Measurements from ENCODE around the gene SV2C. TPM values are rescaled to one million over a fixed set of nuclear protein-coding genes. Genes with fewer than 3 reads are reported as not detected.

SV2C gene
- total RNA-seq, 1 experiment from 2014 or later = not detected

GRCh38 chr5:76177978-76178377 lies 94.8 kb downstream of the SV2C start:
- ChIA-PET RAD21 (ENCODE audit: low non-redundant PET in 1 of 2, low total read pairs in 2 of 2, uncharacterized antibody in 2 of 2, unreplicated experiment in 2 of 2) (no interaction called here), POLR2A (no interaction called here), CTCF (no interaction called here)
- DNase-seq (ENCODE audit: low read depth, low spot score) (no peak), ATAC-seq (no peak)
- no peaks in the 10 kb centered on the region for H3K79me2 ChIP-seq (ENCODE audit: insufficient read depth, low read length)
- intact Hi-C loops (cut with micrococcal nuclease) = loop anchor here (5.0 kb wide), 1 partner anchor 441 kb away; no protein-coding TSS in a partner anchor
- no peak overlapping the region for H3K27ac ChIP-seq (ENCODE audit: low read depth, low read length)
- H3K9me2 ChIP-seq (ENCODE audit: insufficient read depth) = no peaks in the 10 kb centered on the region
- no peak overlapping the region for H3K4me2 ChIP-seq (ENCODE audit: low read length)
- H3K9me3 ChIP-seq (ENCODE audit: control insufficient read depth in 1 of 2, insufficient read depth in 1 of 2, low read depth in 1 of 2, low read length in 2 of 2) = no peaks in the 10 kb centered on the region
- H3K27me3 ChIP-seq (ENCODE audit: insufficient read depth, low read length) = no peaks in the 10 kb centered on the region
- H2AFZ ChIP-seq (ENCODE audit: low read depth, low read length, poor library complexity, severe bottlenecking) = no peak overlapping the region
- H4K20me1 ChIP-seq (ENCODE audit: insufficient read depth) = no peaks in the 10 kb centered on the region
- no TSS peak for BruUV-seq (replicated peaks)
- H3K4me3 ChIP-seq (replicated peaks in 1 of 2; ENCODE audit: low read depth in 1 of 2, low read length in 2 of 2) = no peak overlapping the region
- H3K9ac ChIP-seq (ENCODE audit: low read length) = no peak overlapping the region
- no peak for TF ChIP-seq MAX (IDR thresholded peaks at IDR 0.05)
- H3K36me3 ChIP-seq (ENCODE audit: control insufficient read depth in 1 of 2, insufficient read depth in 2 of 2, low read length in 2 of 2) = no peaks in the 10 kb centered on the region
- peaks cover 0 to 7% of the 10 kb centered on the region in 2 experiments; a peak in 1 of 4 replicates for H3K4me1 ChIP-seq (ENCODE audit: control insufficient read depth in 1 of 2, insufficient read depth in 2 of 2, low read length in 2 of 2)

GRCh38 chr5:76178913-76179312 lies 95.7 kb downstream of the SV2C start:
- peaks cover 0 to 7% of the 10 kb centered on the region in 2 experiments; a peak in 1 of 4 replicates for H3K4me1 ChIP-seq (ENCODE audit: control insufficient read depth in 1 of 2, insufficient read depth in 2 of 2, low read length in 2 of 2)

More at GRCh38 chr5:76178913-76179312, 95.7 kb downstream of the SV2C start:
- no peak for TF ChIP-seq ELF1 (IDR thresholded peaks at IDR 0.05; ENCODE audit: borderline replicate concordance, low read depth)
- no peak for TF ChIP-seq SP1 (IDR thresholded peaks at IDR 0.05; ENCODE audit: low read depth)
- TF ChIP-seq ZBTB33 (IDR thresholded peaks at IDR 0.05; ENCODE audit: extremely low read depth, insufficient replicate concordance, low read length) = no peak
- TF ChIP-seq RAD21 (IDR thresholded peaks at IDR 0.05; ENCODE audit: low read depth) = no peak
- no peak for TF ChIP-seq POLR2A (IDR thresholded peaks at IDR 0.05; ENCODE audit: borderline replicate concordance, extremely low read depth, insufficient read depth, insufficient read length)
- TF ChIP-seq SRF (IDR thresholded peaks at IDR 0.05; ENCODE audit: low read depth) = no peak
- no peak for TF ChIP-seq ZFX (IDR thresholded peaks at IDR 0.05)
- TF ChIP-seq, protein P1, sequence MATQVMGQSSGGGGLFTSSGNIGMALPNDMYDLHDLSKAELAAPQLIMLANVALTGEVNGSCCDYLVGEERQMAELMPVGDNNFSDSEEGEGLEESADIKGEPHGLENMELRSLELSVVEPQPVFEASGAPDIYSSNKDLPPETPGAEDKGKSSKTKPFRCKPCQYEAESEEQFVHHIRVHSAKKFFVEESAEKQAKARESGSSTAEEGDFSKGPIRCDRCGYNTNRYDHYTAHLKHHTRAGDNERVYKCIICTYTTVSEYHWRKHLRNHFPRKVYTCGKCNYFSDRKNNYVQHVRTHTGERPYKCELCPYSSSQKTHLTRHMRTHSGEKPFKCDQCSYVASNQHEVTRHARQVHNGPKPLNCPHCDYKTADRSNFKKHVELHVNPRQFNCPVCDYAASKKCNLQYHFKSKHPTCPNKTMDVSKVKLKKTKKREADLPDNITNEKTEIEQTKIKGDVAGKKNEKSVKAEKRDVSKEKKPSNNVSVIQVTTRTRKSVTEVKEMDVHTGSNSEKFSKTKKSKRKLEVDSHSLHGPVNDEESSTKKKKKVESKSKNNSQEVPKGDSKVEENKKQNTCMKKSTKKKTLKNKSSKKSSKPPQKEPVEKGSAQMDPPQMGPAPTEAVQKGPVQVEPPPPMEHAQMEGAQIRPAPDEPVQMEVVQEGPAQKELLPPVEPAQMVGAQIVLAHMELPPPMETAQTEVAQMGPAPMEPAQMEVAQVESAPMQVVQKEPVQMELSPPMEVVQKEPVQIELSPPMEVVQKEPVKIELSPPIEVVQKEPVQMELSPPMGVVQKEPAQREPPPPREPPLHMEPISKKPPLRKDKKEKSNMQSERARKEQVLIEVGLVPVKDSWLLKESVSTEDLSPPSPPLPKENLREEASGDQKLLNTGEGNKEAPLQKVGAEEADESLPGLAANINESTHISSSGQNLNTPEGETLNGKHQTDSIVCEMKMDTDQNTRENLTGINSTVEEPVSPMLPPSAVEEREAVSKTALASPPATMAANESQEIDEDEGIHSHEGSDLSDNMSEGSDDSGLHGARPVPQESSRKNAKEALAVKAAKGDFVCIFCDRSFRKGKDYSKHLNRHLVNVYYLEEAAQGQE (IDR thresholded peaks at IDR 0.05; ENCODE audit: low read depth) = no peak
- no peak for TF ChIP-seq TCF7L2 (IDR thresholded peaks at IDR 0.05; ENCODE audit: borderline replicate concordance, extremely low read depth, insufficient read depth, insufficient read length)
- TF ChIP-seq CEBPB (IDR thresholded peaks at IDR 0.05; ENCODE audit: low read depth) = no peak
- no peak for TF ChIP-seq ZNF274 (IDR thresholded peaks at IDR 0.05; ENCODE audit: low read depth, low read length)
- TF ChIP-seq POLR2AphosphoS5 (IDR thresholded peaks at IDR 0.05; ENCODE audit: low read depth, low read length) = no peak
- no peak for TF ChIP-seq CBX3 (IDR thresholded peaks at IDR 0.05; ENCODE audit: low read depth)
- TF ChIP-seq, protein P2, sequence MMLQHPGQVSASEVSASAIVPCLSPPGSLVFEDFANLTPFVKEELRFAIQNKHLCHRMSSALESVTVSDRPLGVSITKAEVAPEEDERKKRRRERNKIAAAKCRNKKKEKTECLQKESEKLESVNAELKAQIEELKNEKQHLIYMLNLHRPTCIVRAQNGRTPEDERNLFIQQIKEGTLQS (IDR thresholded peaks at IDR 0.05) = no peak
- TF ChIP-seq MAX (IDR thresholded peaks at IDR 0.05) = no peak
- DNase-seq (ENCODE audit: low read depth, low spot score) = no peak
- intact Hi-C loops (cut with micrococcal nuclease) = loop anchor here (5.0 kb wide), 1 partner anchor 442 kb away; no protein-coding TSS in a partner anchor
- Histone ChIP-seq H2AFZ (ENCODE audit: low read depth, low read length, poor library complexity, severe bottlenecking) (no peak overlapping the region), H3K4me2 (ENCODE audit: low read length) (no peak overlapping the region), H4K20me1 (ENCODE audit: insufficient read depth) (no peaks in the 10 kb centered on the region), H3K79me2 (ENCODE audit: insufficient read depth, low read length) (no peaks in the 10 kb centered on the region), H3K4me3 (replicated peaks in 1 of 2; ENCODE audit: low read depth in 1 of 2, low read length in 2 of 2) (no peak overlapping the region), H3K36me3 (ENCODE audit: control insufficient read depth in 1 of 2, insufficient read depth in 2 of 2, low read length in 2 of 2) (no peaks in the 10 kb centered on the region), H3K27me3 (ENCODE audit: insufficient read depth, low read length) (no peaks in the 10 kb centered on the region), H3K27ac (ENCODE audit: low read depth, low read length) (no peak overlapping the region), H3K9me2 (ENCODE audit: insufficient read depth) (no peaks in the 10 kb centered on the region), H3K9ac (ENCODE audit: low read length) (no peak overlapping the region), H3K9me3 (ENCODE audit: control insufficient read depth in 1 of 2, insufficient read depth in 1 of 2, low read depth in 1 of 2, low read length in 2 of 2) (no peaks in the 10 kb centered on the region)
- BruUV-seq (replicated peaks) = no TSS peak
- ChIA-PET CTCF (no interaction called here), POLR2A (no interaction called here), RAD21 (ENCODE audit: low non-redundant PET in 1 of 2, low total read pairs in 2 of 2, uncharacterized antibody in 2 of 2, unreplicated experiment in 2 of 2) (no interaction called here)
- ATAC-seq = no peak

Measured in HCT116 (cell line).